GM21390 (cell line): ENCODE data around the gene PXDN.

Experiments used
- ATAC-seq: cut with Tn5 transposase; IDR thresholded peaks from one replicate; pipeline ENCODE4 v1.9.1; 2021; ENCODE audit not compliant: unreplicated experiment

Gene PXDN

DNA sequence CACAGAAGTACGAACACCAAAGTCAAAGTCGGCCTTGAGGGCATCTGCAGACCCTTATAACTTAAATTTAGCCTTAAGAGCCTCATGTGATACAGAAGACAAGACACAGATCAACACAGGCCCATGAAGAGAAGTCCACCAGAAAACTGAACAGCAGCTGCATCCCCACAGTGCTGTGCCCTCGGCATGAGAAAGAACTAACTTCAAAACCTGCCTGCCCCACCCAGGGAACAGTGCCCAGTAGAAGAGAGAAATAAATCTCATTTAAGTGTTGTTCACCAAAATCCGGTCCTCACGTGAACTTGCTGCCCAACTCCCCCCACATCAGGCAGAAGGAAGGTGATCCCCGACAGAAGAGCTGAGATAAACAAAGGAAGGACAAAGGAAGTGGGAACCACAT is 73.7 kb downstream of the PXDN start:
- ATAC-seq: no peak

DNA sequence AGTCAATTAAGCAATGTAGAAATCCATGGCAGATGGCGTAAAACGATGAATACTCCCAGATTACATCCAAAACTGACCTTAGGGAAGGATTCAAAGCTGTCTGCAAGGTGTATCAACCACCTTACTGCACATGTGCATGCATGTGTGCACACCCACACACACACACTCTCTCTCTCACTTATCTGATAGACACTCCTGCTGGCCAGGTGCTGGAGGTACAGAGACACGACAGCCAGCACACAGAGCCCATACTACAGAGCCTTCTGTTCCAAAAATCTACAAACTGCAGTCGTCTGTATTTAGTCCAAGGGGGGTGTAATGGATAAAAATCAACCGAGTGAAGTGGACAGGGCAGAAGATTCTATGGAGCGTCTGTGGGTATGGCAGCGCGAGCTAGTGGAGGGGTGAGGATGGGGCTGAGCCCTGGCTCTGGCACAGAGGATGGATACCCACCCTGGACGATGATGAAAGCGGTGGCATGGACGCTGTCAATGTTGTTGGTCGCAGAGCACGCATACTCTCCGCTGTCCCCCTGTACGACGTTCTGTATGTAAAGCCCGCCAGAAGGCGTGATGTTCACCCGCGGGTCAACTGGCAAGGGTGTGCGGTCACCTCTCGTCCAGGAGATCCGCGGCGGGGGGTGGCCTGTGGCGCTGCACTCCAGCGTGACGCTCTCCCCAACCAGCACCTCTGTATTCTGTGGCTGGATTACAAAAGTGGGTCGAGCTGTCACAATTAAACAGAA is 78.4 kb downstream of the PXDN start:
- no peak for ATAC-seq

DNA sequence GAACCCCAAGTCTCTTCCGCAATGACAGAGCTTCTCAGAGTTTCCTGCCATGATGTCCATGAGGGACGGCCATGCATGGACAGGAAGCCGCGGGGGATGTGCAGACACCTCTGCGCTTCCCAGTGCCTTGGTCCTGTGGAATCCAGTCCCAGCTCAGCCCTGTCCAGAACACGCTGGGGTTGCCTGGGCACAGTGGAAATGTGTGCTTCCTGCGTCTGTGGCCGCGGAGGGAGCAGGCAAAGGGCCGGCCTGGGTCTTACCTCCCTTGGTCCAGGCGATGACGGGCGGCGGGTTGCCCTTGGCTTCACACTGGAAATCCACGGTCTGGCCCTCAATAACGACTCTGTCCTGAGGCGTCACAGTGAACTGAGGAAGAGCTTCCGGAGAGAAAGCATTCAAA is 79.6 kb downstream of the PXDN start:
- ATAC-seq: no peak

DNA sequence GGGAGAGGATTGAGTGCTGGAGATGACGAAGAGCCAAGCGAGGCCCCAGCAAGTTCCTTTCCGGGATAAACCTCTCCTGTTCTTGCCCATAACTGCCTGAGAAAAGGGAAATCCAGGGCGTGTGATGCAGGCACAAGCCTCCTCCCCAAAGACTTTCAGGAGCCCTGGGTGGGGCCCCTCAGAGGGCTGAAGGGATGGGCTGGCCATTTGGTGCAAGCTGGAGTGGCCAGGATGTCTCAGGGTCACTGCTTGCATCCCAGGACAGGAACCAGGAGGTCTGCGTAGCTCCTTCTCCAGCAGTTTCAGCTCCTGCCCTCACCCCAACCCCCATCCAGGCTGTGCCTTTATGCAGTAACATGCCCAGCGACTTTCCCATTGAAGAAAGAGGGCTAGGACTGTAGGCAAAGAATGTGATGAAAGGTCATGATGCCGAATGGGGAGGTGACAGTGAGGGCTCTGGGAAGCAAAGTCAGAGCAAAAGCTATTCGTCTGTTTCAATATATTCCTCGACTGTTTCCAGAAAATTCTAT is 80.2 kb downstream of the PXDN start:
- ATAC-seq: no peak

DNA sequence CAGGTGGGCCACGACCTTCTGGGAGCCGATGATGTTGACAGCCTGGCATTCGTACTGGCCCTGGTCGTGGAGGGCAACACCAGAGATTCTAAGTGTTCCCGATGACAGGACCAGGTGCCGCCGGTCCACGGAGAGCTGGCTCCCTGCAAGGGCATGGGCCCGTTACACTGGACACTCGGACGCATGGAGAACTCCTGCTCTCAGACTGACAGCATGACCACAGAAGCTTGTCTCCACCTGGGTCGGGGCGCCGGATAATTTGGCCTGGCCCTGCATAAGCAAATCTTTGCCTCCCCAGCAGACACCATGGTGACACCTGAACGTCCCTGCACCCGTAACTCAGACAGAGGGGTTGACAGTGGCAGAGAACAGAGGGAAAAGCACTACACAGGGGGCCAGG is 80.7 kb downstream of the PXDN start:
- no peak for ATAC-seq

DNA sequence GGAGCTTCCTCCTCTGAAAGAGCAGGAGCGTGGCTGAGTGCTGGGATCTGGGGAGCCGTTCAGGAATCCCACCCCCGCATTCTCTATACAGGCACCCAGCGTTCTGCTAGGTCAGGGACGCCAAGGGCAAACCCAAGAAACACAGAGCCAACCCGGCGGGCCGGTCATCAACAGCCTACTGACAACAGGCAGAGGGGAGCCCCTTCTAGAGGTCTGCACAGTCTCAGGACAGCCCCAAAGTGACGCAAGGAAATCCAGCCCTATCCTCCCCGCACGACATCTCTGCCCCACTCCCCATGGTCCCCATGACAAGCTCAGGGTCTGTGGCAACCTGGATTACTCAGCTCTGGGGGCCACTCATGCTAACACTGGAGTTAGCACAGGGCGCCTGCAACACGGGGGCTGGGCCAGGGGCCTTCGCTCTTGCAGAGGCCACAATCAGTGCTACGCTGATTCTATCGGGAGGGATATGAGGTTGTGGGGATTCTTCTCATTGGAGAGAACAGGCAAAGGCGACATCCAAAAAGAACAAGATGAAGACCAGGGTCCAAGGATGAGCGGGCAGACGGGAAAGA is 81.6 kb downstream of the PXDN start:
- ATAC-seq: no peak

DNA sequence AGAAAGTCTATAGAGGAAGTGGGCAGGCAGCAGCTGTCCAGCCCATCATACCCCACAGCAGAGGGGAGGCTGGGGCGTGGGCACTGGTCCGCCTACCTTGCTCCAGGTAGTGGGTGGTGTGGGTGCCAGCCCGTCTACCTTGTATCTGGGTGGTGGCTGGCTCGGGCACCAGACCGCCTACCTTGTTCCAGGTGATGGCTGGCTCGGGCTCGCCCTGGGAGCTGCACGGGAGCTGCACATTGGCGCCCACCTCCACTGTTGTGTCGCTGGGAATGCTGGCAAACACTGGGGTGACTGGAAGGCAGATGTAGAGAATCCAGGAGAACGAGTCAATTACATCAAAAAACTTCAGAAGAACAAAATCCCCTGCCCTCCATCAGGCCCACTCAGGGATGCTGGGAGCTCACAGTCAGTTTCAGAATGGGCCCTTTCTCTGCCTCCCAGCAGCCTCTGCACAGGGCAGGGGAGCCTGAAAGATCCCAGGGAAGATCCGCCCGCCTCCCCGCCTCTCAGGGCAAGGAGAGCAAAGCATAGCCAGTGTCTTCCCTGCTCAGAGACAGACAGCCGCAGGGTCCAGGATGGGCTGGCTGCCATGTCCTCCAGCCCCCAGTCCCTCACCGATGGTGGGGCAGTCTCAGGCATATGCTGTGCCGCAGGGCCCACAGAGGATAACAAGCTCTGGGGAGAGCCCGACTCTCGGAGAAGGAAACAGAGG is 82.3 kb downstream of the PXDN start:
- no peak for ATAC-seq

DNA sequence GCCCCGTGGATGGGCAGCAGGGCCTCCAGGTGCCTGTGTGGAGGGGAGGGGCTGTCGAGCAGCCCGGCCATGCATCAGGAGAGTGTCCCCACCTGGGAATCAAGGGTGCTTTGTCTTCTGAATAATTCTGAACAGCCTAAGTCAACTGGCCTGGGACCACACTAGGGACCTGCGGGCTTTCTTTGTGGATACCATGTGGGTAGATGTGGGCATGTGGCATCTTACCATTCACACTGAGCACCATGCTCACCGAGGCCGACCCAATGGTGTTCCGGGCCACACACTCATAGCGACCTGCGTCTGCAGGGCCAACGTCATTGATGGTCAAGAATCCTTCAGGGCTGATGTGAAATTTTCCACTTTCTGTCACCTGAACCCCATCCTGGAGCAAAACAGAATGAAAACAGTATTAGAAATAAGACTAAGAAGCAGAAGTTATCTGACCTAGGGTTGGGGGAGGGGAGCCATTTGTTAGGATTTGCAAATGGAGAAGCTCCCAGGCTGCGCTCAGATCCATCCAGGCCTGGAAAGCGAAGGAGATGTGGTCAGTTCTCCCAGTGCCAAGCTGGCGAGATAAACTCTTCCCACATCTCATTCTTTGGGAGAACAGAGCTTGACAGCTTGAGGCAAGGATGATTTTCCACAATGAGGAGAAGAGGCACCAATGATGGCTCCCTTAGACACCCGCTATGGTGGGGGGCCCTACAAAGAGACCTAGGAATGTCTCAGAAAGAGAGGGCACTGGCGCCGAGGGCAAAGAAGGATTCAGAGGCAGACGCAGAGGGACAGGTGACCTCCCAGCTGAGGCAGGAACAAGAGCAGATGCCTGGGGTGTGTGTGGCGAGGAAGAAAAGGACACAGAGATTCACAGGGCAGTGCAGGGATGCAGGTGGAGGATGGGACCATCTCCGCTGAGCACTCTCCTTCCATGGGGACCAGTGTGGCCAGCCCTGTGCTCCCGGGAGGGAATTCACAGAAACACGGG is 83.4 kb downstream of the PXDN start:
- no peak for ATAC-seq

DNA sequence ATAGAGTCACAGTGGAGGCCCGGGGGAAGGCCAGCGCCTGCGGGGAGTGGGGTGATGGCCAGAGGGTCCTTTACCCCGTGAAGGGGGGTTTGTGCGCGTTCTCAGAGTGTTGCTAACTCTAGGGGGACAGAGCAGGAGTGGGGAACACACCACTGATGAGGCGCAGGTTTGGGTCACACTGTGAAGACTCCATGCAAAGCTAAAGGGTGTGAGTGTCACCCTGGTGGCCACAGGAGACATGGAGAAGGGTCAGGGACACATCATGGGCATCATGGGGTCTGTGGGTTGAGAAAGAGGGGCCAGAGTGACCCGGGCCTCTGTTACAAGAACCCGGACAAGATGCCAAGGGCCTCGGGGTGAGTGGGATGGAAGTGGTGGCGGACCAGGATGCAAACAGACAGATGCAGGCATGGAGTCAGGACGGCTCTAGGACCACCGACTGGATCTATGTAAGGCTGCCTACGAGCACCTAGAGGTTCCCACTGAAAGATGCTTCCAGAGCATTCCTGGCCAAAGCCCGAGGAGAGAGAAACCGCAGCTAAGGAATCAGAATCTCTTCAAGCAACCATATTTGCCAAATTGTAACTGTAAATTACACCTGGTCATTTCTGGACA is 84.3 kb downstream of the PXDN start:
- ATAC-seq: no peak

DNA sequence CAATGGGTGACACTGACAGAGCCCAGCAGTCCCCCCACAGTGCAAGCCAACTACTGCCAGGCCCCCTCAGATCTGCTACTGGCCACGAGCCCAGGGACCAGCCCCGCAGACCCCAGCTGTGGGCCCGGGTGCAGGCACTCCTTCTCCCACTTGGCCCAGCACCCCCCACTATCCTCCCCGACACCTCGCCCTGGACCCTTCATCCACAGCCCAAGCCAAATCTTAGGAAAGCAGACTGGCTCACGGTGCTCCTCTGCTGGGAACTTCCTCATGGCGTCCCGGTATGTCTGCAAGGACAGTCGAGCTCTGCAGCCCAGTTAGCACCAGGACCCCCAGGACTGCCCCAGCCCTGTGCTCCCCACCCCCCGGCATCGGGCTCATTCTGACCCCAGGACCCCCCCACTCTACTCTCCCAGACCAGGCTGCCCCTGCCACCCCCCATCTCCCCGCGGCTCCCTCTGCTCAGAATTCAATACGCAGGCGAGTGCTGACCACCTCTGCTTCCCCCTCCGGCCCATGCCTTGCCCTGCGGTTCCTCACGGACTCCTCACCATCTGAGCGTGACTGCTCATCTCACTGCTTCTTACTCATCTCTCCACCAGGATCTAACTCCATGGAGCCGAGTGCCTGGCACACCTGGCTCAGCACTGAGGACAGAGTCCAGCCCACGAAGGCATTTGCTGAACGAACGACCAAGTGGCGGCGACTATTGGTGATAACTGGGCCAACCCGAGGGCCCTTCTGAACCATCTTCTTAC is 85.7 kb downstream of the PXDN start:
- no peak for ATAC-seq

DNA sequence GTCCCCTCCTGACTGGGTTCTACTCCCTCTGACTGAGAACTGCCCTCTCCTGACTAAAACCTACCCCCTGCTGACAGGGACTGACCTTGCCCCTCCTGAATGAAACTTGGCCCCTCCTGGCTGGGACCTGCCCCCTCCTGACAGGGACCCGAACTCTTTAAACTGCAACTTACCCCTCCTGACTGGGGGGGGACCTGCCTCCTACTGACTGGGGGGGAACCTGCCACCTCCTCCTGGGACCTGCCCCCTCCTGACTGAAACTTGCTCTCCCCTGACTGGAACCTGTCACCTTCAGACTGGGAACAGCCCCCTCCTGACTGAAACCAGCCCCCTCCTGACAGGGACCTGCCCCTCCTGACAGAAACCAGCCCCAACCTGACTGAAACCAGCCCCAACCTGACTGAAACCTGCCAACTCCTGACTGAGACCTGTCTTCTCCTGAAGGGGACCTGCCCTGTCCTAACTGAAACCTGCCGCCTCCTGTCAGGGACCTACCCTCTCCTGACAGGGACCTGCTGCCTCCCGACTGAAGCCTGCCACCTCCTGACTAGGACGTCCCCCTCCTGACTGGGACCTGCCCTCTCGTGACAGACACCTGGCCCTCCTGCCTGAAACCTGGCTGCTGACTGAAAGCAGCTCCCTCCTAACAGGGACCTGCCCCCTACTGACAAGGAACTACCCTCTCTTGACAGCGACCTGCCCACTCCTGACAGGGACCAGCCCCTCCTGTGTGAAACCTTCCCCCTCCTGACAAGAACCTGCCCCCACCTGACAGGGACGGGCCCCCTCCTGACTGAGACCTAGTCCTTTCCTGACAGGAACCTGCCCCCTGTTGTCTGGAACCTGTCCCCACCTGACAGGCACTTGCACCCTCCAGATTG is 87.1 kb downstream of the PXDN start:
- no peak for ATAC-seq

DNA sequence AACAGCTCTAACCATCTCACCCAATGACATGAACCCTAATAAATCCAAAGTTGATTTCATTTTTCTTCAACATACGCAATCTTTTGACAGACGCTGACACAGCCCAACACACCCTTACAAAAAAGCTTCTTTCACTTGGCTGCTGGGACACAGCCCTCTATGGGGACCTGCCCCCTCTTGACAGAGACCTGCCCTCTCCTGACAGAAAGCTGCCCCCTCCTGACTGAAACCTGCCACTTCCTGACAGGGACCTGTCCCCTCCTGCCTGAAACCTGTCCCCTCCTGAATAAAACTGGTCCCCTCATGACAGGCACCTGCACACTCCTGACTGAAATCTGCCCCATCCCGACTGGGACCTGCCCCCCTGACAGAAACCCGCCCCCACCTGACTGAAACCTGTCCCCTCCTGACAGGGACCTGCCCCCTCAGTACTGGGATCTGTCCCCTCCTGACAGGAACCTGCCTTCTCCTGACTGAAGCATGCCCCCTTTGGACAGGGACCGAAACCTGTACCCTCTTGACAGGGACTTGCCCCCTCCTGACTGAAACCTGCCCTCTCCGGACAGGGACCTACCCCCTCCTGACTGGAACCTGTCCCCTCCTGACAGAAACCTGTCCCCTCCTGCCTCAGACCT is 87.9 kb downstream of the PXDN start:
- no peak for ATAC-seq

DNA sequence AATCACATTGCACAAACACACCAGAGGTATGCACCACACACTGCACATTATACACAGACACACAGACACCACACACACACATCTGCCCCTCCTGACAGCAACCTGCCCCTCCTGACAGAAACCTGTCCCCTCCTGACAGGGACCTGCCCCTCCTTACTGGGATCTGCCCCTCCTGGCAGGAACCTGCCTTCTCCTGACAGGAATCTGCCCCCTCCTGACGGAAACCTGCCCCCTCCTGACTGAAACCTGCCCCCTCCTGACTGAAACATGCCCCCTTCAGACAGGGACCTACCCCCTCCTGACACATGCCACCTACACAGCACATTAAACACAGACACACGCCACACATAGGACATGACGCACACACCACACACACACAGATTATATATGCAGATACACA is 88.9 kb downstream of the PXDN start:
- no peak for ATAC-seq

DNA sequence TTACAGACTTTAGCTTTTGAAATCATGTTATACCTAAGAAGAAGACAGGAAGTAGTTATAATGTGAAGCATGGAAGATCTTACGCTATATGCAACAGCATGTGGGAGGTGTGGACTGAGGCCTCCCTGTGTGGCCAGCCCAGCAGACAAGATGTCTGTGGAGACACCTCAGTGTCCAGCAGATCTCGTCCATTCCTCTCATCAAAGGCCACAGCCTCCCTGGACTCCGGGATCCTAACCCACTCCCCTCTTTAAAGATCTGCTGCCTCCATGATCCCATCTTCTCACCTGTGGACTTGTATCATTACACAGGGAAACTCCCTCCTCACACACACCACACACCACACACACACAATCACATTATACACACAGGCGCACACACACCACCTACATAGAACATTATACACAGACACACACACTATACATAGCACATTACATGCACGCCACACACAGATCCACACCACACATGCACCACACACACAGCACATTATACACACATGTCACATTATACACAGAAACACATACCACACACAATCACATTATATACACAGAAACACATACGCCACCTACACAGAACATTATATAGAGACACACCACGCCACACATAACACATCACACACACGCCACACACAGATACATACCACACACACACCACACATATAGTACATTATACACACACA is 89.5 kb downstream of the PXDN start:
- ATAC-seq: no peak

DNA sequence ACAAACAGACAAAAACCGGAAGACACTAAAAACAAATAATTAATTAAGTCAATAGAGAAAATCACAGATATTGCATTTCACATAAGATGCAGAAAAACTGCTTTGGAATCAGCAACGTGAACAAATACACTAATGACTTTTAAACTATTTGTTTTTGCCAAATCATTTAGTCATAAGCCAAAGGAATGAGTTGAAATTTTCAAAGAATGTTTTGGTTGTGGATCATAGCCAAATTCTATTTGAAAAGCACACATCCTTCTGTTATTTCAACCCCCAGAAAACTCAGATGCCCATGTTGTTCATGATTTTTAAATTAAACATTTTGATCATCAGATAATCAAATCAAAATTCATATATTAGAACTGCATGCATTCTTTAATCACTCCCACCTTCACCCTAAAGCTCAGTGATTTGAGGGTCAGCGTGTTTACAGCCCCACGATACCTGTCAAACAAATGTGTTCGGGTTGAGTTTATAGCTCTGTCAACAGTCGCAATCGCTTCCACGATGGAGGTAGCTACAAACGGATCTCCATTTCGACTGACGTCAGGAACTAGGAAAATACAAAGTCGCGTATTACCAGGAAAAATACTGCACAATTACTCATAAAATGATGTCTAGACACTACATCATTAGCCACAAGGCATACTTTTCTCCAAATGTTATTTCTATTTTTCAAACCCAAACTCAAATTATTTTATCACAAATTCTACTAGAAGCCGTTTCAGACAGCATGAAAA is 90.2 kb downstream of the PXDN start:
- no peak for ATAC-seq

DNA sequence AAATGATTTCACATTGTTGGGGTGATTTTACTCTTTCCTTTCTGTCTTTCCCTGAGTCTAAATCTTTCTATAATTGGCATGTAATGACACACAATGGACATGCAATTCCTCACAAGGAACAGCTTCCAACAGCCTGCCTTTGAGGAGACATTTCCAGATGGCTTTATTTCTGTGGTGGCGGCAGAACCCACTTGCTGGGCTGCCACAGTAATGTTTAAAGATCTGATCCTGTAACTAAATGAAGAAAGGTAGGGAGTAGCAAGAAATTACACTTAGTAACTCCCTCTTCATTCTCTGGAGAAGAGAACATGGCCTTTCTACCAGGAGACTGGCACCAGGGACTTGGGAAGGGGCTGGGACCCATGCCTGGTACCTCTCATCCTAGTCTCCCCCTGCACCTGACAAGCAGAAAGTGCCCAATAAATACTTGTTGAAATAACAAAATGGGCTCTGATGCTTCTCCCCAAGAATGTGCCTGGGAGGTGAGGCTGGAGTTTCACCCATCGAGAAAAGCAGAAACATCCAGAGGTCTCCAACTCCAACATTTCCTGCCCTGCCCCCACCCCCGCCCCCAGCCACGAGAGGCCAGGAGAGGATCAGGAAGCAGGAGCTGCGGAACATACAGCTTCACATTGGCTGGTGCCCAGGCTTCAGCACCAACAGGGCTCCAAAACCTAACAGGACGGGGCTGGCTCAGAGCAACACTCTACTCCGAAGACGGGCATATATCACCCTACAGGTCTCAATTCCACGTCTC is 92.1 kb downstream of the PXDN start:
- no peak for ATAC-seq
